ENCODE measurements around the gene NUP160. TPM values are rescaled to one million over a fixed set of nuclear protein-coding genes. Genes with fewer than 3 reads are reported as not detected.

Gene NUP160
- polyA plus RNA-seq, 1 donor from 2014 or later, result 45.5 TPM

- Histone ChIP-seq H3K79me2 (replicated peaks; ENCODE audit: insufficient read depth, low read length) (peaks cover 31% of the 10 kb centered on the region), H3K27me3 (ENCODE audit: insufficient read depth, low read depth, low read length) (no peaks in the 10 kb centered on the region), H3K9me2 (ENCODE audit: insufficient read depth, low read length) (no peaks in the 10 kb centered on the region), H3K9ac (ENCODE audit: low read length) (peak overlapping the region; percentile 98), H4K20me1 (ENCODE audit: insufficient read depth) (peaks cover 4% of the 10 kb centered on the region), H2AFZ (ENCODE audit: low read depth, low read length) (peak overlapping the region; percentile 98), H3F3A (ENCODE audit: insufficient read depth, low read length, poor library complexity, severe bottlenecking) (no peaks in the 10 kb centered on the region), H3K27ac (ENCODE audit: low read length) (peak overlapping the region; percentile 99), H3K9me3 (ENCODE audit: low read length) (no peaks in the 10 kb centered on the region), H3K36me3 (ENCODE audit: insufficient read depth, low read length) (no peaks in the 10 kb centered on the region), H3K4me3 (ENCODE audit: low read length) (peak overlapping the region; percentile 97), H3K4me2 (ENCODE audit: low read length) (peak overlapping the region; percentile 68)
- TF ChIP-seq EZH2 (IDR thresholded peaks at IDR 0.05; ENCODE audit: borderline replicate concordance, insufficient read depth, low read length, poor library complexity, severe bottlenecking), result no peak
- TF ChIP-seq SMC3 (conservative IDR thresholded peaks at IDR 0.05; ENCODE audit: poor library complexity), result no peak
- TF ChIP-seq CTCF (IDR thresholded peaks at IDR 0.05; ENCODE audit: poor library complexity, severe bottlenecking), result no peak
- TF ChIP-seq POLR2AphosphoS5 (IDR thresholded peaks at IDR 0.05), result no peak
- TF ChIP-seq TAF1 (IDR thresholded peaks at IDR 0.05; ENCODE audit: low read depth), result no peak
- no peak for TF ChIP-seq MXI1 (conservative IDR thresholded peaks at IDR 0.05; ENCODE audit: poor library complexity, severe bottlenecking)
- TF ChIP-seq REST (IDR thresholded peaks at IDR 0.05; ENCODE audit: borderline replicate concordance), result no peak
- TF ChIP-seq EP300 (conservative IDR thresholded peaks at IDR 0.05; ENCODE audit: poor library complexity, severe bottlenecking), result no peak
- no peak for TF ChIP-seq RAD21 (conservative IDR thresholded peaks at IDR 0.05)
Observed at GRCh38 chr11:47847537-47847891, 636 bp downstream of the NUP160 start.

- H3F3A ChIP-seq (ENCODE audit: insufficient read depth, low read length, poor library complexity, severe bottlenecking), result no peaks in the 10 kb centered on the region
- H3K27ac ChIP-seq (ENCODE audit: low read length), result peak overlapping the region; percentile 99
- no peak for TF ChIP-seq EZH2 (IDR thresholded peaks at IDR 0.05; ENCODE audit: borderline replicate concordance, insufficient read depth, low read length, poor library complexity, severe bottlenecking)
- TF ChIP-seq RAD21 (conservative IDR thresholded peaks at IDR 0.05), result no peak
- TF ChIP-seq MXI1 (conservative IDR thresholded peaks at IDR 0.05; ENCODE audit: poor library complexity, severe bottlenecking), result no peak
- TF ChIP-seq CTCF (IDR thresholded peaks at IDR 0.05; ENCODE audit: poor library complexity, severe bottlenecking), result no peak
- no peak for TF ChIP-seq POLR2AphosphoS5 (IDR thresholded peaks at IDR 0.05)
- TF ChIP-seq TAF1 (IDR thresholded peaks at IDR 0.05; ENCODE audit: low read depth), result no peak
- TF ChIP-seq REST (IDR thresholded peaks at IDR 0.05; ENCODE audit: borderline replicate concordance), result no peak
- TF ChIP-seq SMC3 (conservative IDR thresholded peaks at IDR 0.05; ENCODE audit: poor library complexity), result no peak
- peak overlapping the region; percentile 97 for H3K4me3 ChIP-seq (ENCODE audit: low read length)
- H3K9me3 ChIP-seq (ENCODE audit: low read length), result no peaks in the 10 kb centered on the region
- no peaks in the 10 kb centered on the region for H3K9me2 ChIP-seq (ENCODE audit: insufficient read depth, low read length)
- peaks cover 31% of the 10 kb centered on the region for H3K79me2 ChIP-seq (replicated peaks; ENCODE audit: insufficient read depth, low read length)
- peak overlapping the region; percentile 68 for H3K4me2 ChIP-seq (ENCODE audit: low read length)
- no peak overlapping the region for H2AFZ ChIP-seq (ENCODE audit: low read depth, low read length)
- H4K20me1 ChIP-seq (ENCODE audit: insufficient read depth), result peaks cover 4% of the 10 kb centered on the region
- no peaks in the 10 kb centered on the region for H3K27me3 ChIP-seq (ENCODE audit: insufficient read depth, low read depth, low read length)
- no peaks in the 10 kb centered on the region for H3K36me3 ChIP-seq (ENCODE audit: insufficient read depth, low read length)
- H3K9ac ChIP-seq (ENCODE audit: low read length), result peak overlapping the region; percentile 98
Observed at GRCh38 chr11:47846998-47847397, 1.2 kb downstream of the NUP160 start.
